Esophagus muscularis mucosa (tissue), 4 donors: Measurements from ENCODE around the gene FARSB.

Source experiments
- CTCF ChIP-seq, 3 experiments: fragments of 200-600 bp in 2 of 3; fragments of 450-650 bp in 1 of 3; sonication (generic) in 2 of 3; IDR thresholded peaks; one replicate each; pipeline ENCODE4 v1.5.1; 2017 to 2019; ENCODE audit warnings: antibody characterized with exemption in 3 of 3, mild to moderate bottlenecking in 2 of 3, moderate library complexity in 1 of 3
- EP300 ChIP-seq: sonication (generic); formaldehyde crosslinking; IDR thresholded peaks from one replicate; pipeline ENCODE4 v1.6.1; 2017; ENCODE audit warnings: antibody characterized with exemption
- POLR2A ChIP-seq: fragments of 450-650 bp; IDR thresholded peaks from one replicate; pipeline ENCODE4 v1.6.1; 2017; ENCODE audit warnings: antibody characterized with exemption, moderate library complexity, mild to moderate bottlenecking, low read depth
- POLR2AphosphoS5 ChIP-seq, 2 donors: sonication (generic); formaldehyde crosslinking; IDR thresholded peaks; one replicate each; pipeline ENCODE4 v1.6.1; 2017; ENCODE audit warnings: antibody characterized with exemption in 2 of 2

GRCh38 chr2:222569826-222570225 is 86.1 kb downstream of the FARSB start:
- TF ChIP-seq CTCF (IDR thresholded peaks at IDR 0.05) (no peak), POLR2A (no peak), POLR2AphosphoS5 (IDR thresholded peaks at IDR 0.05) (no peak), EP300 (no peak)
